ENCODE results near the gene DDX41. TPM values are rescaled to one million over a fixed set of nuclear protein-coding genes. Genes with fewer than 3 reads are reported as not detected.

The DDX41 gene
- total RNA-seq, 4 donors from 2014 or later, result 119 to 170 (median 145) TPM

DNA sequence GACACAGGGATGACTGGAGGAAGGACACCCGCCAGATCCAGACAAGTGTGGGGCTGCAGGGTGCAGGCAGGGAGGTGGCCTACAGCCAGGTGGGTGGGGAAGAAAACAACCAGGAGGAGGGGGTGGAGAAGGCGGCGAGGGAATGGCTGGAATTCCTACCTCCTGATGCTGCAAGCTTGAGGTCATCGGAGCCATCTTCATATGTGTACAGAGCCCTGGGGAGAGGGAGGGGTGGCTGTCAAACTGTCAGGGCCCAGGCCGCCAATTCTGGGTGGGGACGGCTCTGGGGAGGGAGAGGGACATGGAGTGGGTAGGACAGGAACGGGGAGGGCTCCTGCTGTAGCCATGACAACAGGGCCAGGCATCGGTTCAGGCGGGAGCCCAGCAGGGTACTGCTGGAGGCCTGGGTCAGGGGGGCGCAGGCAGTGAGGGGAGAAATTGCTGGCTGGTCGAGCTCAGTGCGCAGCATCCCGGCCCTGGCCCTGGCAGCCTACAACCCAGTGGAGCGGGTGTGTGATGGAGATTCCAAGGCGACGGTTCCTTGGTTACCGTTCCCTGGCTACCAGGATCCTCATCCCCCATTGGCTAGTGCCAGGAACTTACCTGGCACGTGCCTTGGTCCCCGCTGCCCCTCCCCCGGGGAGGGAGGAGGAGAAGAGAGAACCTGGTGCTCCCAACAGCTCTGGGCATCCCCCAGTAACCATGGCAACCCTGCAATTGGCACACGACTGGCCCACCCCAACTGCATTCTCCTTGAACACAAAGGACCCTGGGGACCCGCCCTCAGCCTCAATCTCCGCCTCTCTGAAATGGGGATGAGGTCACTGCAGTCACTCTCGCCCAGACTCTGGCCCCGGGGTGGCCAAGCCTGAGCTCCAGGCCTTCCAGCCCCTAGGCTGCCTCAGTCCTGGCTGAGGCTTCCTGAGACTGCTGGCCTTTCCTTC is 47.8 kb downstream of the DDX41 start:
- H3K9me3 ChIP-seq, result no peaks in the 10 kb centered on the region
- peak overlapping the region in 1 of 3 donors; percentile 5 for H3K27ac ChIP-seq
- H3K36me3 ChIP-seq, result peaks cover 21 to 29% of the 10 kb centered on the region in 2 donors
- H3K27me3 ChIP-seq, result no peaks in the 10 kb centered on the region
- WGBS, 2 donors, result 80 to 83% methylated on average over 12 to 24 of the region's 25 CpGs
- H3K4me3 ChIP-seq (replicated peaks in 1 of 3), result no peak overlapping the region
- no peak for DNase-seq
- intact Hi-C loops (cut with DNase I), result no loop called here
- TF ChIP-seq CTCF (IDR thresholded peaks at IDR 0.05) (no peak), POLR2A (IDR thresholded peaks at IDR 0.05) (no peak)
- peaks cover 12 to 25% of the 10 kb centered on the region in 2 donors for H3K4me1 ChIP-seq

GRCh38 chr5:177468329-177468684 is 48.5 kb downstream of the DDX41 start:
- no peak overlapping the region for H3K27ac ChIP-seq
- peaks cover 12 to 25% of the 10 kb centered on the region in 2 donors for H3K4me1 ChIP-seq
- TF ChIP-seq POLR2A (IDR thresholded peaks at IDR 0.05) (no peak), CTCF (IDR thresholded peaks at IDR 0.05) (no peak)
- peaks cover 21 to 29% of the 10 kb centered on the region in 2 donors for H3K36me3 ChIP-seq
- H3K9me3 ChIP-seq, result no peaks in the 10 kb centered on the region
- intact Hi-C loops (cut with DNase I), result no loop called here
- H3K4me3 ChIP-seq (replicated peaks in 1 of 3), result no peak overlapping the region
- WGBS, 2 donors, result 100% methylated on average over 2 of the region's 2 CpGs
- H3K27me3 ChIP-seq, result no peaks in the 10 kb centered on the region
- DNase-seq, result no peak

GRCh38 chr5:177467436-177467835 is 49.3 kb downstream of the DDX41 start:
- Histone ChIP-seq H3K4me1 (peaks cover 10 to 23% of the 10 kb centered on the region in 2 donors), H3K27ac (no peak overlapping the region), H3K9me3 (no peaks in the 10 kb centered on the region), H3K4me3 (replicated peaks in 1 of 3) (no peak overlapping the region), H3K27me3 (no peaks in the 10 kb centered on the region), H3K36me3 (peaks cover 21 to 29% of the 10 kb centered on the region in 2 donors)
- intact Hi-C loops (cut with DNase I), result no loop called here
- no peak for DNase-seq
- WGBS, 2 donors, result 96% methylated on average over 27 to 31 of the region's 31 CpGs
- TF ChIP-seq CTCF (IDR thresholded peaks at IDR 0.05) (no peak), POLR2A (IDR thresholded peaks at IDR 0.05) (no peak)

DNA sequence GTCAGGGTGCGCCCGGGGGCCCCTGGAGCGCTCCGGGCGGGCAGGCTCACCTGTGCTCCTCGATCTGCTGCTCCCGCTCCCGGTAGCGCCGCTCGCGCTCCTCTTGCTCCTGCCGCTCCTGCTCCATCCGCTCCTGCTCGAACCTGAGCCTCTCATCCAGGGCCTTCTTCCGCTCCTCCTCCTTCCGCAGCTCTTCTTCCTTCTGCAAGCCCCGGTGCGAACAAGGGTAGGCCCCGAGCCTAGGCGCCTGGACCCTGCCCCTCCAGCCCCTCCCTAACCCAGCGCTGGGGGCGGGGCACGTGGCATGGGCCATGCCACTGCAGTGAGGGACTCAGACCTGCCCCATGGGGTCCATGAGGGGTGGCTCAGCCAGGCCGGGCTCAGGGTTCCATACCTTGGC is 49.9 kb downstream of the DDX41 start:
- Histone ChIP-seq H3K27me3 (no peaks in the 10 kb centered on the region), H3K4me1 (peaks cover 4 to 18% of the 10 kb centered on the region in 2 donors), H3K36me3 (peaks cover 21 to 29% of the 10 kb centered on the region in 2 donors), H3K9me3 (no peaks in the 10 kb centered on the region), H3K27ac (no peak overlapping the region), H3K4me3 (replicated peaks in 1 of 3) (no peak overlapping the region)
- 97% methylated on average over 25 of the region's 25 CpGs for WGBS, 2 donors
- intact Hi-C loops (cut with DNase I), result no loop called here
- TF ChIP-seq POLR2A (IDR thresholded peaks at IDR 0.05), result no peak
- no peak for DNase-seq

GRCh38 chr5:177465044-177465443 is 51.7 kb downstream of the DDX41 start:
- 89 to 94% methylated on average over 11 of the region's 11 CpGs for WGBS, 2 donors
- H3K27ac ChIP-seq, result no peak overlapping the region
- H3K4me3 ChIP-seq (replicated peaks in 1 of 3), result no peak overlapping the region
- no peaks in the 10 kb centered on the region for H3K27me3 ChIP-seq
- no peak for DNase-seq
- peaks cover 21 to 29% of the 10 kb centered on the region in 2 donors for H3K36me3 ChIP-seq
- no peak for TF ChIP-seq CTCF (IDR thresholded peaks at IDR 0.05)
- no peak for TF ChIP-seq POLR2A (IDR thresholded peaks at IDR 0.05)
- H3K9me3 ChIP-seq, result no peaks in the 10 kb centered on the region
- peaks cover 0 to 5% of the 10 kb centered on the region in 2 donors for H3K4me1 ChIP-seq
- intact Hi-C loops (cut with DNase I), result no loop called here
